ENCODE results near the gene PPP5C. TPM values are rescaled to one million over a fixed set of nuclear protein-coding genes. Genes with fewer than 3 reads are reported as not detected.
A peak's percentile ranks its signal among the peaks of the same experiment; 100 is the strongest.

Gene PPP5C
- total and polyA plus RNA-seq, 9 of the 15 experiments (the other 6 are each of a cell fraction or from before 2014, with no cell fraction given) = 1.9 to 166 (median 108) TPM

- Histone ChIP-seq H3K27ac (ENCODE audit: extremely low read depth, low read depth, low read length) (no peak overlapping the region), H3K9me3 (replicated peaks; ENCODE audit: control insufficient read depth, insufficient read depth, low read depth, low read length) (no peaks in the 10 kb centered on the region), H3K9ac (ENCODE audit: insufficient read depth in 1 of 2, low read depth in 2 of 2, low read length in 2 of 2) (peak overlapping the region in 1 of 2 experiments; percentile 35; a peak in 1 of 4 replicates), H3K4me2 (ENCODE audit: insufficient read depth, low read length) (no peak overlapping the region), H3K36me3 (ENCODE audit: control insufficient read depth, insufficient read depth, low read length) (peaks cover 89% of the 10 kb centered on the region), H3K79me2 (ENCODE audit: control insufficient read depth, insufficient read depth, low read length) (no peaks in the 10 kb centered on the region), H3K27me3 (ENCODE audit: control insufficient read depth in 2 of 2, insufficient read depth in 2 of 2, low read length in 2 of 2) (no peaks in the 10 kb centered on the region), H4K20me1 (replicated peaks; ENCODE audit: control insufficient read depth, insufficient read depth, low read length) (no peaks in the 10 kb centered on the region; the same call in 1 of the 2 replicates), H3K4me3 (no peak overlapping the region), H3K9me1 (ENCODE audit: control insufficient read depth, insufficient read depth, low read length) (no peaks in the 10 kb centered on the region), H3K4me1 (replicated peaks in 1 of 2; ENCODE audit: control insufficient read depth in 2 of 2, insufficient read depth in 2 of 2, low read length in 2 of 2) (peaks cover 0 to 15% of the 10 kb centered on the region in 2 experiments; a peak in 2 of 5 replicates), H2AFZ (ENCODE audit: low read depth, low read length) (no peak overlapping the region)
- ATAC-seq = no peak
- no peak for FAIRE-seq
- 95% methylated on average over 10 of the region's 10 CpGs for WGBS (ENCODE audit: insufficient coverage, low coverage, missing lambda C conversion rate)
- POLR2A ChIA-PET = no interaction called here
- no peak for DNase-seq (ENCODE audit: extremely low read depth in 1 of 4, low spot score in 3 of 4)
- intact Hi-C loops (cut with micrococcal nuclease) = no loop called here
- no TSS peak for BruUV-seq (replicated peaks)
- in situ Hi-C loops (cut with MboI) = no loop called here
- CTCF ChIA-PET (ENCODE audit: low intra/inter-chr PET ratio) = interaction anchor here (0.7 kb wide), 1 partner anchor 9 kb away, joined by 3 read pairs; no protein-coding TSS in a partner anchor
- TF ChIP-seq FOS (IDR thresholded peaks at IDR 0.05; ENCODE audit: extremely low read depth, insufficient read length) = no peak
- peak; percentile 61 for TF ChIP-seq POLR2G (IDR thresholded peaks at IDR 0.05; ENCODE audit: low read depth, low read length)
- no peak for TF ChIP-seq ZNF551 (CRISPR knock-in tag; IDR thresholded peaks at IDR 0.05)
- TF ChIP-seq RBM17 (IDR thresholded peaks at IDR 0.05; ENCODE audit: borderline replicate concordance, low read depth, low read length) = no peak
- TF ChIP-seq MTA2 (IDR thresholded peaks at IDR 0.05; ENCODE audit: low read depth) = no peak
- TF ChIP-seq MIER1 (IDR thresholded peaks at IDR 0.05; ENCODE audit: low read depth) = no peak
Observed at GRCh38 chr19:46386151-46386550, 39.3 kb downstream of the PPP5C start.
